Measurements from ENCODE around the gene BBX.

GRCh38 chr3:107525644-107526305, 3.0 kb downstream of the BBX start:
- TF ChIP-seq CTCF (IDR thresholded peaks at IDR 0.05): no peak
- TF ChIP-seq POLR2A (IDR thresholded peaks at IDR 0.05): no peak

Data from lower leg skin (tissue), 3 donors.